Endothelial cell of umbilical vein (primary cell): Measurements from ENCODE around the gene ATP5F1B. TPM values are rescaled to one million over a fixed set of nuclear protein-coding genes. Genes with fewer than 3 reads are reported as not detected.

ENCODE experiments used
- BruUV-seq: library from RNA; stranded (reverse); fragments of 400-500 nt; replicated peaks from 2 replicates; lab custom pipeline; 2021; lab: Mats Ljungman, UMichigan
- CTCF ChIA-PET: fragments of 300-600, 350-600 bp; sonication (Branson Sonifier 250); formaldehyde crosslinking; loops from one replicate; lab custom pipeline; 2021; ENCODE audit warnings: antibody characterized with exemption, inconsistent platforms; lab: Charles Lee
- POLR2A ChIA-PET: fragments of 300-600, 350-600 bp; sonication (Branson Sonifier 250); formaldehyde crosslinking; loops from one replicate; lab custom pipeline; 2021; ENCODE audit warnings: antibody characterized with exemption, inconsistent platforms; lab: Charles Lee
- DNase-seq: peaks from one replicate; pipeline ENCODE4 v3.0.0-alpha.2; 2011; ENCODE audit warnings: low read depth, low spot score
- FAIRE-seq: peaks from 2 replicates; lab custom pipeline; 2011; peaks lifted over from hg19 to GRCh38; lab: Jason Lieb, UNC
- H2AFZ ChIP-seq: 2 replicates; pipeline ENCODE4 v1.6.0; 2012; ENCODE audit warnings: low read depth, low read length, control low read depth, inconsistent platforms
- H3K27ac ChIP-seq: 2 replicates; pipeline ENCODE4 v1.5.1; 2011; ENCODE audit warnings: low read depth, mild to moderate bottlenecking, control low read depth, low read length, moderate library complexity; ENCODE audit not compliant: insufficient read depth
- H3K27me3 ChIP-seq, 2 experiments: 2 replicates each; pipeline versions ENCODE4 v1.6.0 to v1.6.1; 2011; ENCODE audit warnings: low read length in 2 of 2, mixed read lengths in 1 of 2; ENCODE audit not compliant: control insufficient read depth in 2 of 2, insufficient read depth in 2 of 2
- H3K36me3 ChIP-seq, 2 experiments: 2 replicates in 1 of 2; 3 replicates in 1 of 2; pipeline ENCODE4 v1.5.1; 2011; ENCODE audit warnings: low read length in 2 of 2, mild to moderate bottlenecking in 1 of 2, moderate library complexity in 1 of 2; ENCODE audit not compliant: control insufficient read depth in 2 of 2, insufficient read depth in 2 of 2; ENCODE audit errors: extremely low read depth in 1 of 2
- H3K4me1 ChIP-seq: 3 replicates; pipeline ENCODE4 v1.5.1; 2011; ENCODE audit warnings: mild to moderate bottlenecking, low read length; ENCODE audit not compliant: control insufficient read depth, insufficient read depth; ENCODE audit errors: extremely low read depth
- H3K4me2 ChIP-seq: 2 replicates; pipeline ENCODE4 v1.6.1; 2011; ENCODE audit warnings: low read length, control low read depth, mixed read lengths; ENCODE audit not compliant: insufficient read depth
- H3K4me3 ChIP-seq, 3 experiments: fragments of 200-600 bp in 1 of 3; sonication (generic), shearing (Covaris generic) in 1 of 3; replicated peaks in 1 of 3; 2 replicates each; pipeline ENCODE4 v1.5.1; 2011 to 2016; ENCODE audit warnings: control low read depth in 3 of 3, low read length in 3 of 3, mild to moderate bottlenecking in 2 of 3, inconsistent platforms in 1 of 3, low read depth in 1 of 3, moderate library complexity in 1 of 3; ENCODE audit not compliant: insufficient read depth in 1 of 3
- H3K79me2 ChIP-seq: 2 replicates; pipeline ENCODE4 v1.6.0; 2012; ENCODE audit warnings: low read length, inconsistent platforms; ENCODE audit not compliant: control insufficient read depth, insufficient read depth
- H3K9ac ChIP-seq: replicated peaks from 2 replicates; pipeline ENCODE3; 2011; ENCODE audit warnings: low read length, control low read depth; ENCODE audit not compliant: insufficient read depth; ENCODE audit errors: extremely low read depth
- H3K9me1 ChIP-seq: replicated peaks from 3 replicates; pipeline ENCODE4 v1.6.0; 2011; ENCODE audit warnings: mild to moderate bottlenecking, low read length; ENCODE audit not compliant: control insufficient read depth, insufficient read depth; ENCODE audit errors: extremely low read depth
- H3K9me3 ChIP-seq: replicated peaks from 2 replicates; pipeline ENCODE4 v1.5.1; 2012; ENCODE audit warnings: low read length, inconsistent platforms; ENCODE audit not compliant: control insufficient read depth, insufficient read depth
- H4K20me1 ChIP-seq: replicated peaks from 2 replicates; pipeline ENCODE3; 2011; ENCODE audit warnings: mild to moderate bottlenecking, low read length; ENCODE audit not compliant: control insufficient read depth, insufficient read depth; ENCODE audit errors: extremely low read depth
- EZH2 ChIP-seq: IDR thresholded peaks from 2 replicates; pipeline ENCODE4 v1.6.1; 2012; ENCODE audit warnings: borderline replicate concordance, low read depth, mild to moderate bottlenecking, moderate library complexity, low read length, inconsistent platforms; ENCODE audit not compliant: severe bottlenecking
- FOS ChIP-seq: IDR thresholded peaks from 2 replicates; pipeline ENCODE4 v1.6.1; 2011; ENCODE audit warnings: mild to moderate bottlenecking, low read length, moderate library complexity, borderline replicate concordance; ENCODE audit not compliant: insufficient read depth
- GATA2 ChIP-seq: IDR thresholded peaks from 2 replicates; pipeline ENCODE4 v1.7.0; 2011; ENCODE audit warnings: low read depth, mild to moderate bottlenecking, moderate library complexity, mixed read lengths, low read length; ENCODE audit not compliant: insufficient read length, insufficient read depth
- JUN ChIP-seq: IDR thresholded peaks from 2 replicates; pipeline ENCODE4 v1.6.1; 2011; ENCODE audit warnings: borderline replicate concordance, low read depth; ENCODE audit not compliant: insufficient read length, insufficient read depth
- MAX ChIP-seq: IDR thresholded peaks from 2 replicates; pipeline ENCODE4 v1.6.1; 2011; ENCODE audit not compliant: insufficient read depth, insufficient read length
- MYC ChIP-seq: IDR thresholded peaks from one replicate; pipeline ENCODE4 v1.6.1; 2011; ENCODE audit warnings: mild to moderate bottlenecking, low read depth, low read length
- POLR2A ChIP-seq: IDR thresholded peaks from 2 replicates; pipeline ENCODE4 v1.6.1; 2012; ENCODE audit warnings: low read depth, mild to moderate bottlenecking, control low read depth, low read length
- POLR2AphosphoS5 ChIP-seq: IDR thresholded peaks from 2 replicates; pipeline ENCODE4 v1.6.1; 2012; ENCODE audit warnings: low read depth, mild to moderate bottlenecking, control low read depth, low read length, moderate library complexity; ENCODE audit not compliant: insufficient read depth
- dilution Hi-C: fragments of 300-500 bp; cut with MboI; formaldehyde crosslinking; loops from one replicate; pipeline ENCODE4 v1.15.0; 2019; ENCODE audit warnings: low sequenced_read_pairs; ENCODE audit not compliant: extremely low pct_ligation_motif_present
- intact Hi-C: fragments of 100-400 bp; cut with micrococcal nuclease; formaldehyde crosslinking; loops from one replicate; pipeline ENCODE4 v1.10.0; 2022
- polyA plus RNA-seq, 4 experiments: library from polyadenylated mRNA; depleted of rRNA in 3 of 4; stranded (reverse) in 3 of 4; unstranded in 1 of 4; fragments of >200 nt; gene quantifications; 2 replicates each; pipeline versions ENCODE4 v1.2.1 to v1.2.3, GENCODE V29; 2011 to 2012; ENCODE audit warnings: missing spikeins in 1 of 4
- total RNA-seq: library from RNA; stranded (reverse); gene quantifications from 2 replicates; pipeline ENCODE4 v1.2.3, GENCODE V29; 2021
- TF ChIP-seq, protein P1 (sequence below), 2 donors: IDR thresholded peaks; 1 replicate in 1 of 2; 2 replicates in 1 of 2; pipeline ENCODE4 v1.5.1; 2011; ENCODE audit warnings: low read length in 2 of 2, mild to moderate bottlenecking in 2 of 2, moderate library complexity in 2 of 2, control low read depth in 1 of 2, inconsistent platforms in 1 of 2, low read depth in 1 of 2; ENCODE audit not compliant: insufficient read depth in 1 of 2; ENCODE audit errors: extremely low read depth in 1 of 2

ATP5F1B gene
- total and polyA plus RNA-seq, 2 donors (not counting 3 experiments of a cell fraction or from before 2014, with no cell fraction given), result 590 to 829 TPM

DNA sequence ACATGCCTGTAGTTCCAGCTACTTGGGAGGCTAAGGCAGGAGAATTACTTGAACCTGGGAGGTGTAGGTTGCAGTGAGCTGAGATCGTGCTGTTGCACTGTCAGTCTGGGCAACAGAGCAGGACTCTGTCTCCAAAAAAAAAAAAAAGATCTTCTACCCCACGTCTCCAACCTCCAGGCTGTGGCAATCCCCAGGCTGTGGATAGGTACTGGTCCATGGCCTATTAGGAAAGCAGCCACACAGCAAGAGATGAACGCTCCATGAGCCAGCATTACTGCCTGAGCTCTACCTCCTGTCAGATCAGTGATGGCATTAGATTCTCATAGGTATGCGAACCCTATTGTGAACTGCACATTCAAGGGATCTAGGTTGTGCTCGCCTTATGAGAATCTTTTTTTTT, 48.4 kb upstream of the ATP5F1B start:
- Histone ChIP-seq H2AFZ (no peak overlapping the region), H3K36me3 (no peaks in the 10 kb centered on the region), H3K79me2 (no peaks in the 10 kb centered on the region), H4K20me1 (no peaks in the 10 kb centered on the region), H3K9ac (no peak overlapping the region), H3K4me3 (no peak overlapping the region), H3K27me3 (peaks cover 0 to 3% of the 10 kb centered on the region in 2 experiments), H3K9me1 (no peaks in the 10 kb centered on the region), H3K27ac (no peak overlapping the region), H3K4me1 (peaks cover 2% of the 10 kb centered on the region), H3K9me3 (no peaks in the 10 kb centered on the region), H3K4me2 (no peak overlapping the region)
- ChIA-PET POLR2A (interaction anchor here (0.7 kb wide), 1 partner anchor 14 kb away, joined by 6 read pairs; no protein-coding TSS in a partner anchor), CTCF (no interaction called here)
- intact Hi-C loops, result no loop called here
- no peak for DNase-seq
- dilution Hi-C loops, result no loop called here
- FAIRE-seq, result no peak
- no TSS peak for BruUV-seq
- TF ChIP-seq GATA2, result no peak
- TF ChIP-seq FOS, result no peak
- no peak for TF ChIP-seq EZH2
- no peak for TF ChIP-seq JUN
- no peak for TF ChIP-seq POLR2A
- no peak for TF ChIP-seq POLR2AphosphoS5
- TF ChIP-seq, protein P1, sequence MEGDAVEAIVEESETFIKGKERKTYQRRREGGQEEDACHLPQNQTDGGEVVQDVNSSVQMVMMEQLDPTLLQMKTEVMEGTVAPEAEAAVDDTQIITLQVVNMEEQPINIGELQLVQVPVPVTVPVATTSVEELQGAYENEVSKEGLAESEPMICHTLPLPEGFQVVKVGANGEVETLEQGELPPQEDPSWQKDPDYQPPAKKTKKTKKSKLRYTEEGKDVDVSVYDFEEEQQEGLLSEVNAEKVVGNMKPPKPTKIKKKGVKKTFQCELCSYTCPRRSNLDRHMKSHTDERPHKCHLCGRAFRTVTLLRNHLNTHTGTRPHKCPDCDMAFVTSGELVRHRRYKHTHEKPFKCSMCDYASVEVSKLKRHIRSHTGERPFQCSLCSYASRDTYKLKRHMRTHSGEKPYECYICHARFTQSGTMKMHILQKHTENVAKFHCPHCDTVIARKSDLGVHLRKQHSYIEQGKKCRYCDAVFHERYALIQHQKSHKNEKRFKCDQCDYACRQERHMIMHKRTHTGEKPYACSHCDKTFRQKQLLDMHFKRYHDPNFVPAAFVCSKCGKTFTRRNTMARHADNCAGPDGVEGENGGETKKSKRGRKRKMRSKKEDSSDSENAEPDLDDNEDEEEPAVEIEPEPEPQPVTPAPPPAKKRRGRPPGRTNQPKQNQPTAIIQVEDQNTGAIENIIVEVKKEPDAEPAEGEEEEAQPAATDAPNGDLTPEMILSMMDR (IDR thresholded peaks at IDR 0.05; ENCODE audit: extremely low read depth in 1 of 2, insufficient read depth in 1 of 2, low read depth in 1 of 2, low read length in 2 of 2), result no peak
- no peak for TF ChIP-seq MAX
- TF ChIP-seq MYC, result no peak
